Keratinocyte (primary cell): ENCODE measurements around the gene PCDH10. TPM values are rescaled to one million over a fixed set of nuclear protein-coding genes. Genes with fewer than 3 reads are reported as not detected.
A peak's percentile ranks its signal among the peaks of the same experiment; 100 is the strongest.

ENCODE experiments used
- DNase-seq: peaks from one replicate; pipeline ENCODE4 v3.0.0-alpha.2; 2011; ENCODE audit warnings: low read depth, missing footprints, low spot score
- FAIRE-seq: peaks from 2 replicates; lab custom pipeline; 2011; peaks lifted over from hg19 to GRCh38; lab: Jason Lieb, UNC
- H2AFZ ChIP-seq: 2 replicates; pipeline ENCODE4 v1.6.0; 2012; ENCODE audit warnings: low read length, control low read depth, inconsistent platforms; ENCODE audit not compliant: control insufficient read depth
- H3K27ac ChIP-seq: 2 replicates; pipeline ENCODE4 v1.5.1; 2011; ENCODE audit warnings: low read length; ENCODE audit not compliant: control insufficient read depth, insufficient read depth
- H3K27me3 ChIP-seq: 3 replicates; pipeline ENCODE4 v1.6.0; 2011; ENCODE audit warnings: low read length; ENCODE audit not compliant: control insufficient read depth, insufficient read depth; ENCODE audit errors: extremely low read depth
- H3K36me3 ChIP-seq, 2 experiments: 2 replicates in 1 of 2; 3 replicates in 1 of 2; pipeline ENCODE4 v1.5.1; 2011; ENCODE audit warnings: low read length in 2 of 2, mild to moderate bottlenecking in 1 of 2; ENCODE audit not compliant: control insufficient read depth in 2 of 2, insufficient read depth in 2 of 2; ENCODE audit errors: extremely low read depth in 1 of 2
- H3K4me1 ChIP-seq: 3 replicates; pipeline ENCODE4 v1.5.1; 2011; ENCODE audit warnings: low read length; ENCODE audit not compliant: control insufficient read depth, insufficient read depth; ENCODE audit errors: extremely low read depth
- H3K4me2 ChIP-seq: 3 replicates; pipeline ENCODE4 v1.6.0; 2011; ENCODE audit warnings: low read depth, low read length; ENCODE audit not compliant: control insufficient read depth, insufficient read depth; ENCODE audit errors: extremely low read depth
- H3K4me3 ChIP-seq, 3 experiments: fragments of 200-600 bp in 1 of 3; sonication (generic) in 1 of 3; 2 replicates in 2 of 3; 3 replicates in 1 of 3; pipeline ENCODE4 v1.5.1; 2011 to 2016; ENCODE audit warnings: low read length in 3 of 3, mild to moderate bottlenecking in 3 of 3, control low read depth in 2 of 3, inconsistent platforms in 1 of 3, low read depth in 1 of 3, mixed read lengths in 1 of 3, mixed run types in 1 of 3, moderate library complexity in 1 of 3; ENCODE audit not compliant: control insufficient read depth in 2 of 3, insufficient read depth in 2 of 3; ENCODE audit errors: extremely low read depth in 1 of 3
- H3K79me2 ChIP-seq: 2 replicates; pipeline ENCODE4 v1.6.0; 2012; ENCODE audit warnings: low read length; ENCODE audit not compliant: control insufficient read depth, insufficient read depth
- H3K9ac ChIP-seq: 3 replicates; pipeline ENCODE4 v1.6.0; 2011; ENCODE audit warnings: low read length; ENCODE audit not compliant: control insufficient read depth, insufficient read depth; ENCODE audit errors: extremely low read depth
- H3K9me1 ChIP-seq: 3 replicates; pipeline ENCODE4 v1.6.0; 2011; ENCODE audit warnings: low read length; ENCODE audit not compliant: control insufficient read depth, insufficient read depth; ENCODE audit errors: extremely low read depth
- H3K9me3 ChIP-seq: 2 replicates; pipeline ENCODE4 v1.5.1; 2012; ENCODE audit warnings: low read depth, low read length; ENCODE audit not compliant: control insufficient read depth
- H4K20me1 ChIP-seq: 3 replicates; pipeline ENCODE4 v1.6.0; 2011; ENCODE audit warnings: low read length; ENCODE audit not compliant: control insufficient read depth, insufficient read depth; ENCODE audit errors: extremely low read depth
- EZH2 ChIP-seq: IDR thresholded peaks from one replicate; pipeline ENCODE4 v1.6.1; 2012; ENCODE audit warnings: inconsistent platforms, mild to moderate bottlenecking, low read length, moderate library complexity
- dilution Hi-C: fragments of 300-500 bp; cut with MboI; formaldehyde crosslinking; loops from one replicate; pipeline ENCODE4 v1.7.0; 2020; ENCODE audit warnings: low sequenced_read_pairs; ENCODE audit not compliant: extremely low pct_ligation_motif_present
- polyA minus RNA-seq, 3 experiments: library from RNA; depleted of rRNA, polyadenylated mRNA; stranded (reverse); fragments of >200 nt; gene quantifications; 1 replicate in 1 of 3; 2 replicates in 1 of 3; 3 replicates in 1 of 3; pipeline ENCODE4 v1.2.3, GENCODE V29; 2011
- polyA plus RNA-seq, 5 experiments: library from polyadenylated mRNA; depleted of rRNA in 3 of 5; stranded (reverse) in 3 of 5; stranded (forward) in 1 of 5; unstranded in 1 of 5; fragments of >200 nt; gene quantifications; 1 replicate in 1 of 5; 2 replicates in 3 of 5; 3 replicates in 1 of 5; pipeline versions ENCODE4 v1.2.1 to v1.2.3, GENCODE V29; 2011 to 2012; ENCODE audit warnings: missing spikeins in 2 of 5, low read depth in 1 of 5, low replicate concordance in 1 of 5
- TF ChIP-seq, protein P1 (sequence below), 3 experiments: IDR thresholded peaks in 1 of 3; conservative IDR thresholded peaks in 1 of 3; optimal IDR thresholded peaks in 1 of 3; 2 replicates in 2 of 3; 3 replicates in 1 of 3; pipeline versions ENCODE3 to v1.5.1; 2011; ENCODE audit warnings: low read length in 3 of 3, mild to moderate bottlenecking in 3 of 3, moderate library complexity in 2 of 3, control low read depth in 1 of 3, inconsistent platforms in 1 of 3; ENCODE audit not compliant: insufficient read depth in 2 of 3; ENCODE audit errors: extremely low read depth in 1 of 3

Gene PCDH10, protein sequence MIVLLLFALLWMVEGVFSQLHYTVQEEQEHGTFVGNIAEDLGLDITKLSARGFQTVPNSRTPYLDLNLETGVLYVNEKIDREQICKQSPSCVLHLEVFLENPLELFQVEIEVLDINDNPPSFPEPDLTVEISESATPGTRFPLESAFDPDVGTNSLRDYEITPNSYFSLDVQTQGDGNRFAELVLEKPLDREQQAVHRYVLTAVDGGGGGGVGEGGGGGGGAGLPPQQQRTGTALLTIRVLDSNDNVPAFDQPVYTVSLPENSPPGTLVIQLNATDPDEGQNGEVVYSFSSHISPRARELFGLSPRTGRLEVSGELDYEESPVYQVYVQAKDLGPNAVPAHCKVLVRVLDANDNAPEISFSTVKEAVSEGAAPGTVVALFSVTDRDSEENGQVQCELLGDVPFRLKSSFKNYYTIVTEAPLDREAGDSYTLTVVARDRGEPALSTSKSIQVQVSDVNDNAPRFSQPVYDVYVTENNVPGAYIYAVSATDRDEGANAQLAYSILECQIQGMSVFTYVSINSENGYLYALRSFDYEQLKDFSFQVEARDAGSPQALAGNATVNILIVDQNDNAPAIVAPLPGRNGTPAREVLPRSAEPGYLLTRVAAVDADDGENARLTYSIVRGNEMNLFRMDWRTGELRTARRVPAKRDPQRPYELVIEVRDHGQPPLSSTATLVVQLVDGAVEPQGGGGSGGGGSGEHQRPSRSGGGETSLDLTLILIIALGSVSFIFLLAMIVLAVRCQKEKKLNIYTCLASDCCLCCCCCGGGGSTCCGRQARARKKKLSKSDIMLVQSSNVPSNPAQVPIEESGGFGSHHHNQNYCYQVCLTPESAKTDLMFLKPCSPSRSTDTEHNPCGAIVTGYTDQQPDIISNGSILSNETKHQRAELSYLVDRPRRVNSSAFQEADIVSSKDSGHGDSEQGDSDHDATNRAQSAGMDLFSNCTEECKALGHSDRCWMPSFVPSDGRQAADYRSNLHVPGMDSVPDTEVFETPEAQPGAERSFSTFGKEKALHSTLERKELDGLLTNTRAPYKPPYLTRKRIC
- polyA plus RNA-seq: 0.01 TPM in 2 of 3 replicates, not detected in the other
- not detected for polyA plus RNA-seq (2011; ENCODE audit: low read depth)
- not detected in 2 replicates for polyA plus RNA-seq (2011; cell fraction: cytosol; rRNA removed)
- not detected in 2 replicates for polyA plus RNA-seq (2011; cell fraction: nucleus; rRNA removed)
- polyA plus RNA-seq (2012; ENCODE audit: low replicate concordance): not detected in 2 replicates
- polyA minus RNA-seq: not detected in 3 replicates
- not detected for polyA minus RNA-seq (2011; cell fraction: cytosol; rRNA and poly(A)+ RNA removed)
- 0.11 TPM in 1 of 2 replicates, not detected in the other for polyA minus RNA-seq (2011; cell fraction: nucleus; rRNA and poly(A)+ RNA removed)

DNA sequence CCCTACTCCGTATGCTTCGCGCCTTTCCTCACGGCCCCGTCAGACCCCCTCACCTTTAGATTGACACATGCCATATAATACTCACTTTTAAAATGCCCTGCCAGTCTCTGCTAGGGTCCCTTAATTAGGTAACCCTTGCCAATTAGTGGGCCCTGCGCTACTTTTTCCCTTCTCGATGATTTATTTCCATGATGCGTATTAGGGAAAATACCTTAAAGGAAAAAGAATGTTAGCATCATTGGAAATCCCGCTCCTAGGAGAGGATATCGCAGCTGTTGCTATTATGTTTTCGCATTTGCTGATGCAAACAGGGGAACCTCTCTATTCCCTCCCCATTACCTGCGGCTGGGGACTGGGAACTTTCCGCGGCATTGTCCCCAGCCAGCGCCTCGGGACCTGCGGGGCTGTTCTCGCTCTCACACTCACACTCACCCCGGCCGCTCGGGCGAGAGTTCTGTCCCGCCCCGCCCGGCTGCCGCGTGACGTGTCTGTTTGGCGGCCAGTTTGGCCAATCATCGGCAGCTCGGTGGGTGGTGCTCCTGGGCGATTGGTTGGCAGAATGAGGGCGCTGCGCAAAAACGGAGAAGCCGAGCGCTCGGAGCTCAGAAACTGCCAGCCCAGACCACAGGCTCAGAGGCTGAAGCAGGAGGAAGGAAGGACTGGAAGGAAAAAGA, at the start of gene PCDH10:
TSS of gene PCDH10 (plus strand) at position 605 of the 674 bp plus-strand sequence. CDS start 847 bp downstream, outside the sequence.
- Histone ChIP-seq H4K20me1 (no peaks in the 10 kb centered on the region), H3K36me3 (no peaks in the 10 kb centered on the region), H3K4me3 (peak within 1 kb of the TSS; percentile 13 to 57 (median 57)), H3K4me2 (peak within 1 kb of the TSS; percentile 78), H3K27me3 (peaks cover 79% of the 10 kb centered on the region), H3K9me1 (no peaks in the 10 kb centered on the region), H3K79me2 (no peaks in the 10 kb centered on the region), H3K9ac (no peak within 1 kb of the TSS), H3K4me1 (peaks cover 12% of the 10 kb centered on the region), H3K27ac (no peak within 1 kb of the TSS), H2AFZ (peak within 1 kb of the TSS; percentile 30), H3K9me3 (no peaks in the 10 kb centered on the region)
- dilution Hi-C loops: no loop called here
- FAIRE-seq (no peak), DNase-seq (no peak)
- no peak for TF ChIP-seq EZH2
- TF ChIP-seq, protein P1, sequence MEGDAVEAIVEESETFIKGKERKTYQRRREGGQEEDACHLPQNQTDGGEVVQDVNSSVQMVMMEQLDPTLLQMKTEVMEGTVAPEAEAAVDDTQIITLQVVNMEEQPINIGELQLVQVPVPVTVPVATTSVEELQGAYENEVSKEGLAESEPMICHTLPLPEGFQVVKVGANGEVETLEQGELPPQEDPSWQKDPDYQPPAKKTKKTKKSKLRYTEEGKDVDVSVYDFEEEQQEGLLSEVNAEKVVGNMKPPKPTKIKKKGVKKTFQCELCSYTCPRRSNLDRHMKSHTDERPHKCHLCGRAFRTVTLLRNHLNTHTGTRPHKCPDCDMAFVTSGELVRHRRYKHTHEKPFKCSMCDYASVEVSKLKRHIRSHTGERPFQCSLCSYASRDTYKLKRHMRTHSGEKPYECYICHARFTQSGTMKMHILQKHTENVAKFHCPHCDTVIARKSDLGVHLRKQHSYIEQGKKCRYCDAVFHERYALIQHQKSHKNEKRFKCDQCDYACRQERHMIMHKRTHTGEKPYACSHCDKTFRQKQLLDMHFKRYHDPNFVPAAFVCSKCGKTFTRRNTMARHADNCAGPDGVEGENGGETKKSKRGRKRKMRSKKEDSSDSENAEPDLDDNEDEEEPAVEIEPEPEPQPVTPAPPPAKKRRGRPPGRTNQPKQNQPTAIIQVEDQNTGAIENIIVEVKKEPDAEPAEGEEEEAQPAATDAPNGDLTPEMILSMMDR (optimal IDR thresholded peaks at IDR 0.05 in 1 of 3, IDR thresholded peaks at IDR 0.05 in 1 of 3, conservative IDR thresholded peaks at IDR 0.05 in 1 of 3; ENCODE audit: extremely low read depth in 1 of 3, insufficient read depth in 2 of 3, low read length in 3 of 3): no peak

- Histone ChIP-seq H3K36me3 (no peaks in the 10 kb centered on the region), H3K4me3 (no peak overlapping the region), H2AFZ (no peak overlapping the region), H3K4me1 (no peaks in the 10 kb centered on the region), H3K27me3 (no peaks in the 10 kb centered on the region), H4K20me1 (no peaks in the 10 kb centered on the region), H3K27ac (no peak overlapping the region), H3K9me1 (no peaks in the 10 kb centered on the region), H3K4me2 (no peak overlapping the region), H3K9me3 (no peaks in the 10 kb centered on the region), H3K79me2 (no peaks in the 10 kb centered on the region), H3K9ac (no peak overlapping the region)
- TF ChIP-seq EZH2: no peak
- TF ChIP-seq, protein P1 (optimal IDR thresholded peaks at IDR 0.05 in 1 of 3, IDR thresholded peaks at IDR 0.05 in 1 of 3, conservative IDR thresholded peaks at IDR 0.05 in 1 of 3; ENCODE audit: extremely low read depth in 1 of 3, insufficient read depth in 2 of 3, low read length in 3 of 3): no peak
- FAIRE-seq: no peak
- no peak for DNase-seq
- dilution Hi-C loops: no loop called here
Measured at GRCh38 chr4:133102043-133102442, 47.1 kb upstream of the PCDH10 start.
